GM18502 (cell line): ENCODE measurements around the gene PRKAG2.

Source experiments
- ATAC-seq: cut with Tn5 transposase; IDR thresholded peaks from one replicate; pipeline ENCODE4 v1.9.1; 2021; ENCODE audit warnings: mild to moderate bottlenecking; ENCODE audit not compliant: unreplicated experiment, poor library complexity

PRKAG2 gene

DNA sequence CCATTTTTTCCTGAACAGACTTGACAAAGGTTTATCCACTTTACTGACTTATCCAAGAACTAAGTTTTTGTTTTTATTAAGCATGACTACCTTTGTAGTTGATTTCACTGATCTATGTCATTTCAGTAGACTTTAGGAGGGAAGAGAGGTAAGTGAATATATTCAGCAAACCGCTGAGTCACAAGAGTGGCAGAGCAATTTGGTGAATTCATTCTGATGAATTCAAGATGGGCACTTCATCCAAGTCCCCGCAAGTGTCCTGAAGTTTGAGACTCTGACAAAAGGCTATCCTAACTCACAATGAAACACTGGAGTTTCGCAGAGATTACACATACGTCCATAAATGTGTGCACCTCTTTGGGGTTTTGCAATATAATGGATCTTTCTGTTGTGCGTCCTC is 255.0 kb downstream of the PRKAG2 start:
- ATAC-seq = no peak

DNA sequence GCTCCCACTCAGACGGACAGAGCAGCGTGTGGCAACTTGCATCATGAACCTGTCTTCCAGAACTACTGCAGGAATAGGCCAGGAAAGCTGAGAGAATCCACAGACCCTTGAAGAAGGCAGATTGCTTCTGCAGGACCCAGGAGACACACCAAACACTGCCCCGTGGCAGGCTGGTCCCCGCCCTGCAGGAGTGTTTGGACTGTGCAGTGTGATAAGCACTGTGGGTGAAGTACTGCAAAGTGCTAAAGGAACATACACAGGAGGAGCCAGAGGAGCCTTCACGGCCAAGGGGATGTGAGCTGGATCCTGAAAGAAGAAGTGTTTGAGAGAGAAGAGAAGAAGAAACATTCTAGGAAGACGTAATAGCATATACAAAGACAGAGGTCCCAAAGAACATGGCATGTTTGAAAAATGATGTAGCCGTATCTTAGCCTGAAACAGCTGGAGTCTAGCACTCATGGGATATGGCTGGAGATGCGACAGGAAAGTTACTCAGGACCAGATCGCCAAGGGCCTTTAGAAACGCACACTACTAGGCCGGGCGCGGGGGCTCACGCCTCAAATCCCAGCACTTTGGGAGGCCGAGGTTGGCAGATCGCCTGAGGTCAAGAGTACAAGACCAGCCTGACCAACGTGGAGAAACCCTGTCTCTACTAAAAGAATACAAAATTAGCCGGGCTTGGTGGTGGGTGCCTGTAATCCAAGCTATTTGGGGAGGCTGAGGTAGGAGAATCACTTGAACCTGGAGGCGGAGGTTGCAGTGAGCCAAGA is 260.3 kb downstream of the PRKAG2 start:
- ATAC-seq = no peak

DNA sequence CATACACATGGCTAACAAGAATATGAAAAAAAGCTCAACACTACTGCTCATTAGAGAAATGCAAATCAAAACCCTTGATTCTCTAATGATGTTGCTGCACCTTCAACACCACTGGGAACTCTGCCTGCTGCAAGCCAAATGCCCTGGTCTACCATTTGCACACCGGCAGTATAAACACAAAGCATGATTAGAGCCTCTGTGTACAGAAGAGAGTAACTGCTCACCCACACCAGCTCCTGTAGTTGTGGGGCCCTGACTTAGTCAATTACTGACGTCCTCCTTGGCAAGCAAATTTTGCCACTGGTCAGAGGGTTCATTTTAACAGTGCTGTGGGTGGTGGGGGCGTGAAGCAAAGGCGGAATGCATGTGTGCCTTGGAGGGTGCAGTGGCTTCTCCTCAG is 261.1 kb downstream of the PRKAG2 start:
- ATAC-seq = no peak

DNA sequence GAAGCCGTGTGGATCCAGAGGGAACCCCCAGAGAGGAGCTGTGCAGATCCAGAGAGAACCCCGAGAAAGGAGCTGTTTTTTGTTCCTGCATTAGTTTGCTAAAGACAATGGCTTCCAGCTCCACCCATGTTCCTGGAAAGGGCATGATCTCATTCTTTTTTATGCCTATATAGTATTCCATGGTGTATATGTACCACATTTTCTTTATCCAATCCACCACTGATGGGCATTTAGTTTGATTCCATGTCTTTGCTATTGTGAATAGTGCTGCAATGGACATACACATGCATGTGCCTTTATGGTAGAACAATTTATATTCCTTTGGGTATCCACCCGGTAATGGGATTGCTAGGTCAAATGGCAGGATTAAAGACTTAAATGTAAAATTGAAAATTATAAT is 261.9 kb downstream of the PRKAG2 start:
- no peak for ATAC-seq

DNA sequence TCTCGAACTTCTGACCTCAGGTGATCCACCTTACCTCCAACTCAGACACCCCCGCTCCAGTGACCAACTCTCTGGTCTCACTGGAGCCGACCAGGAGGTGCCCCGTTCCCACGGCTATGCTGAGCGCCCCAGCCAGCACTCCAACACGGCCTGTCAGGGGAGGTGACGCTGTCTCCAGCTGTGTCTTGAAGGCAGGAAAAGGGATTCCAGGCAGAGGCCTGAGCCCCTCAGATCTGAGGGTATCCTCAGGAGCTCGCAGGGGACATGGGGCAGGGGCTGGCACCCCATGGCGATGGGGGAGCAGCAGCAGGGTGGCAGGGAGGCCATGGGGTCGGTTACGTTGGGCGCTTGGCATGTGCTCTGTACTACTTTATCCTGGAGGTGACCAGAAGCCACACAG is 262.9 kb downstream of the PRKAG2 start:
- ATAC-seq = no peak

DNA sequence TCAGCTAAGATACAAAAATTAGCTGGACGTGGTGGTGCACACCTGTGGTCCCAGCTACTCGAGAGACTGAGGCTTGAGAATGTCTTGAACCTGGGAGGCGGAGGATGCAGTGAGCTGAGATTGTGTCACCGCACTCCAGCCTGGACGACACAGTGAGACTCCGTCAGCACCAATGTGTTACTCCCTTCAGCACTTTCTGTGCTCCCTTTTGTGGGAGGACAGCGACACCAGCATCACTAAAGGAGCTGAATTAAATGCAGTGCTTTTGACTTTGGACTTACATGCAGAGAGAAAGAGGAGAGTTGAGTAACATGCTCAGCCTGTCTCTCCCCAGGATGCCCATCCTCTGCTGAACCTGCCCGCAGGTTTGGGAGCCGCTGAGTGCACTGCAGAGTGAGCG is 265.0 kb downstream of the PRKAG2 start:
- ATAC-seq = no peak

DNA sequence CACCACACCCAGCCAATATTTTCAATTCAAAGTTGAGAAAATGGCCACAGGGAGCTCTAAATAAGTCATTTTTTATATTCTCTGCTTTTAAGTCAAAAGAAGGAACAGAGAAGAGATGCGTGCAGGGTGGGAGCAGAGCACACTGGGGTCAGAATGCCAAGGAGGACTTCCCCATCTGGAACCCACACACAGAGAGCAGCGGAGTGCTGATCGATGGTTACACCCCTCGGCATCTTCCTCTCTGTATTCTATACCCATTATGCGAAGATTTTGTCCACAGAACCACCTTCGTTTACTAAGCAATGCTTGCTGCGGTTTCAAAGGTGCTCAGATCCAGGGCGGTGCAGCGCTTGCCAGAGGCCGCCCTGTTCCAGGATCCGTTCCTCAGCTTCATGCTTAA is 265.9 kb downstream of the PRKAG2 start:
- ATAC-seq = no peak

DNA sequence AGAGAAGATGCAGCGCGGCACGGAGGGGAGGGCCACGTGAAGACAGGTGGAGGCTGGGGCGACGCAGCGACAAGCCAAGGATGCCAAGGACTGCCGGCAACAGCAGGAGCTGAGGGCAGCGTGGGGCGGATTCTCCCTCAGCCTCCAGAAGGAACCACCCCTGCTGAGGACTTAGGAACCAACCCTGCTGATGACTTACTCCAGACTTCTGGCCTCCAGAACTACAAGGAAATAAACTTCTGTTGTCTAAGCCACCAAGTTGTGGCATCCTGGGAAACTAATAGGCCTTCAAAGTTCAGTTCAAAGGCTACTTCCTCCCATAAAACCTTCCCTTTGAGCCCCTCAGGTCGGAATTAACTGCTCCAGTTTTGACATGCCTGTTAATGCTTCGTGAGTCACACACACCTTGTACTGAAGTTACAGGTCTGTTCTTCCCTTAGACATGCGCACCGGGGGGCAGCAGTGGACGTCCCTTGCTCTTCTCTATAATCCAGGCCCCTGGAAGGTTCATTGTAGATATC is 268.8 kb downstream of the PRKAG2 start:
- no peak for ATAC-seq

DNA sequence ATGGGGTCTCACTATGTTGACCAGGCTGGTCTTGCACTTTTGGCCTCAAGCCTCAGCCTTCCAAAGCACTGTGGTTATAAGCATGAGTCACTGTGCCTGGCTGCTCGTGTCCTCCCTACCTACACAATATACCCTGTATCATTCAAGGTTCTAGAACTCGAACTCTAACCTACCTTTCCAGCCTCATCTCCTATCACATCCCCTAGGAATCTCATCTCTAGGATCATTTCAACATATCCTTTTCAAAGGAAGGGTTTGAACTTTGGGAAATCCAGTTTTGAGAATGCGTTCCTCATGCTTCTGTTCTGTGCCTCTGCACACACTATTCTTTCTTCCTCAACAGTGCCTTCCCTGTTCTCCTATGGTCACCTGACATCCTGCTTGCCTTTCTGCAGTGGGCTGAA is 269.4 kb downstream of the PRKAG2 start:
- ATAC-seq = no peak

DNA sequence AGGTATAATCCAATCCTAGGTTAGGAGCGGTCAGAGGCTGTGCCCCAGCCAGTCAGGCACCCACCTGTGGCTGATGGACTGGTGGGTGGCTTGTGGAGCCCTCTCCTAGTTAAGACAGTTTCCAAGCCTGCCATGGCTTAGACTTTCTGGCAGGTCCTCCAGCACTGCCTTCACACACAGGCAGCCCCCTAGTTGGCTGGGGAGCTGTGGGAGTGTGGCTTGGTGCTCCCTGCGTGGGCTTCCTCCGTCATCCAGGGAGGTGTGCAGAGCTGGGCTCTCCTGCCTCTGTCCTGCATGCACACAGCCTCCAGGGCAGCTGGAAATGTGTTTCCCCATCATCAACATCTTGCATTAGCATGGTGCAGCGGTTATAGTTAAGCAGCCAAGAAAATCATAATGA is 273.0 kb downstream of the PRKAG2 start:
- no peak for ATAC-seq

DNA sequence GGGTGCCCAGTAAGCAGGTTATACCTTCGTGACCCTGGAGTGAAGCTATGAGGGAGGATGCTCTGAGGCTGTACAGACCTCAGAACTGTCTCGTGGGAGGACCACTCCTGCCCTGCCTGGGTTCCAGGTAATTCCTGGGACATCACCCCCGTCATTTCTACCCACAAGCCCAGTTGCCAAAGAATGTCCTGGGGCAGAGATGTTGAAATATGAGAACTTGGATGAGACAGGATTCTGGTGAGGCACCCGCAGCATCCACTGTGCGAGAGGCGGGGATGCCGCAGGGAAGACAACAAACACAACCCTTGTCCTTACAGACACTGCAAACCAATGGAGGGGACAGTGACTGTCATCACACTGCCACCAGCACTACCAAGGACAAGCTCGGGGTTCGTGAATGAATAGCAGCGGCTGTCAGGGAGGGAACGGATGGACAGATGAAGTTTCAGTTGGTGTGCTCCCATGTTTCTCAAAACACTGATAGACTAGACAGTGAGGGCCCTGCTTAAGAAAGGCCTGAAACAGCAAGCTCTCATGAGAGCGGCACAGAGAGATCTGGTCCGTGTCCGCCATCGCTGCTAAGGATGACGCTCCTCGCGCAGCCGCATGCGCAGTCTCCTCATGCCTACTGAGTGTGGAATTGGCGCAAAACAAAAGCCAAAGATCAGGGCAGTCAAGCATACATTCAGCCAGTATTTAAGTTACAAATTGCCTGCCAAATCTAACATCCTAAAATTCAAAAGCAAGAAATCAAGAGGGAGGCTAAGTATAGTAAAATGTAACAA is 275.2 kb downstream of the PRKAG2 start:
- no peak for ATAC-seq

DNA sequence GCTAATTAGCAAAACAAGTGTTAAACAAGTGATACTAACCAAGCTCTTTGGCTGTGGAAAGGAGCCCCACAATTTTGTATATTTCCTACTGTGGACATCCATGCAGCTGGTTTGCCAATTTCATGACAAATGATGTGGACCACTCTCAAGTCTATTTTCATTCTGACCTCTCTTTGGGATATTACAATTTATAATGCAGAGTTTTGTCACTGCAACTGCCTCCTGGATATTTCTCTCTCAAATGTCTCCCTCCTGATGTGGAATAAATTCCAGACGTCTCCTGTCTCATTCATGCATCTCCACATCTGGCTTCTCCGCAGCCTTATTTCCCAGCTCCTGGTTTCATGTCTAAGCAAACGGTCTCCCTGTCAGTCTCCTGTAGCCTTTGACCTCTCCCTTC is 276.6 kb downstream of the PRKAG2 start:
- no peak for ATAC-seq

DNA sequence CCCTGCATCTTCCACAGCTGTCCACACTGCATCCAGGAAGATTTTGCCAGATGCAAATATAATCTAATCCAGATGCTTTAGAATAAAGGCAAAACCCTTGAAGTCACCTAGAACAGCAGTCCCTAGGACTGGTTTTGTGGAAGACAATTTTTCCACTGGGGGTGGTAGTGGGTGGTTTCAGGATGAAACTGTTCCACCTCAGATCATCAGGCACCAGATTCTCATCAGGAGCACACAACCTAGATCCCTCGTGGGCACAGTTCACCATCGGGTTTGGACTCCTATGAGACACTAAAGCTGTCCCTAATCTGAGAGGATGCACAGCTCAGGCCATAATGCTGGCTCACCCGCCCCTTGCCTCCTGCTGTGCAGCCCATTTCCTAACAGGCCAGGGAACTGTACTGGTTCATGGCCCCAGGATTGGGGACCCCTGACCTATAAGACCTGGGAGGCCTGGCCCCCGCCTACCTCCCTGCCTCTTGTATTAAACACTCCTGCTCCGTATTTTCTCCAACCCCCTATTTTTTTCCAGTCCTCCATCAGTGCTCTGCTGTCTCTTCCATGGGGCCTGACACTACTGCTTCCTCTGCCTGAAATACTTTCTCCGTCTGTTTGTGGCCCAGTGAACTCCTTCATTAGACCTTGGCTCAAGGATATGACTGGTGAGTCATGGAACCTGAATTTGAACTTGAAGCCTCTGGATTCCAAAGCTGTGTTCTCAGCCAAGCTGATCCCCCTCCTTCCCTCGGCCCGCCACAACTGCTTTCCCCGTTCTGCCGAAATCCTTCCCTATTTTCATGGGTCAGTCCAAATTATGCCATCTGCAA is 277.3 kb downstream of the PRKAG2 start:
- ATAC-seq = no peak

DNA sequence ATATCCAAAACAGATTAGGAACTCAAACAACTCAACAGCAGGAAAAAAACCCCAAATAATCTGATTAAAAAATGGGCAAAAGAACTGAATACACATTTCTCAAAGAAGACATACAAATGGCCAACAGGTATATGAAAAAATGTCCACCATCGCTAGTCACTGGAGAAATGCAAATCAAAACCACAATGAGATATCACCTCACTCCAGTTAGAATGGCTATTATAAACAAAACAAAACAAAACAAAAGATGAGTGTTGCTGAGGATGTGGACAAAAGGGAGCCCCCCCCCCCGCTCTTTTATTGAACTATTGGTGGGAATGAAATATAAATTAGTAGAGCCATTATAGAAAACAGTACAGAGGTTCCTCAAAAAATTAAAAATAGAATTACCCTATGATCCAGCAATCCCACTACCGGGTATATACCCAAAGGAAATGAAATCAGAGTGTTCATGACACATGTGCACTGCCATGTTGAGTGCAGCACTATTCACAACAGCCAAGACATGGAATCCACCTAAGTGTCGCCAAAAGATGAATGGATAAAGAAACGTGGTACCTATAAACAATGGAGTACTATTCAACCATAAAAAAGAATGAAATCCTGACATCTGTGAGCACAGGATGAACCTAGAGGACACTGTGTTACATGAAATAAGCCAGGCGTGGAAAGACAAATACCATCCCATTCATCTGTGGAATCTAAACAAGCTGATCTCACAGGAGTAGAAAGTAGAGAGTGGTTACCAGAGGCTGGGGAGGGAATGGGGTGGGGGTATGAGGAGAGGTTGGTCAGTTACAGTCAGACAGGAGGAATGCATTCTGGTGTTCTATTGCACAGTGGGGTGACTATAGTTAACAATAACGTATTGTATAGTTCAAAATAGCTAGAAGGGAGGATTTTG is 279.1 kb downstream of the PRKAG2 start:
- ATAC-seq = no peak

DNA sequence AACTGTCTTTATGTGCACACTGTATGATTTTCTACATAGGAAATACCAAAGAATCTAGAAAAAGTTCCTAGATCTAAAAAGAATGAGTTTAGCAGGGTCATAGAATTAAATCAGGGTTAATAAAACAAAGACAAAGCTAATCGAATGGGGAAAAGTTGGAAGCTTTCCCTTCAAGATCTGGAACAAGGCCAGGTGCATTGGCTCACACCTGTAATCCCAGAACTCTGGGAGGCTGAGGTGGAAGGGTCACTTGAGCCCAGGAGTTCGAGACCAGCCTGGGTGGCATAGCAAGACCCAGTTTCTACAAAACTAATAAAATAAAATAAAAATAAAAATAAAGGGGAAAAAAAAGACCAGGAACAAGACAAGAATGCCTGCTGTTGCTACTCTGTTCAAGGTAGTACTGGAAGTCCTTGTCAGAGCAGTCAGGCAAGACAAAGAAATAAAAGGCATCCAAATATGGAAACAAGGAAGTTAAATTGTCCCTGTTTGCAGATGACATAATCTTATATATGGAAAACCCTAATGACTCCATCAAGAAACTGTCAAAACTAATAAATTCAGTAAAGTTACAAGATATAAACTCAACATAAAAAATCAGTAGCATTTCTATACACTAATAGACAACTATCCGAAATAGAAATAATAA is 281.1 kb downstream of the PRKAG2 start:
- ATAC-seq = no peak

DNA sequence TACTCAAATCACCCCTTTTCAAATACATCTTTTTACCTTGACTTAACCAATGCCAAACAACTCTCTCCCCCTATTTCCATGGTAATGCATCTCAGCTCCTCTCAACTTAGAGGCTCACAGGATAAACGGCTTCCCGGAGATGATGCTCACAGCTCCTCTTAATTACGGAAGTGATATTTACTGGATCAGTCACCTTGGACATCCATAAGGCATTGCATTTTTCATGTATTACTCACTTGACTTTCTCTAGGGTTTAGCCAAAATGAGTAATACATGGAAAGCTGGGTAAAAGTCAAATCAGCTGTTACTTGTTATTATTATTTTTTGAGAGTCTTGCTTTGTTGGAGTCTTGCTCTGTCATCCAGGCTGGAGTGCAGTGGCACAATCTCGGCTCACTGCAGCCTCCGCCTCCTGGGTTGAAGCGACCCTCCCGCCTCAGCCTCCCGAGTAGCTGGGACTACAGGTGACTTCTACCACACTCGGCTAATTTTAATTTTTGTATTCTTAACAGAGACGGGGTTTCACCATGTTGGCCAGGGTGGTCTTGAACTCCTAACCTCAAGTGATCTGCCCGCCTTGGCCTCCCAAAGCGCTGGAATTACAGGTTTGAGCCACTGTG is 283.9 kb downstream of the PRKAG2 start:
- ATAC-seq = no peak

DNA sequence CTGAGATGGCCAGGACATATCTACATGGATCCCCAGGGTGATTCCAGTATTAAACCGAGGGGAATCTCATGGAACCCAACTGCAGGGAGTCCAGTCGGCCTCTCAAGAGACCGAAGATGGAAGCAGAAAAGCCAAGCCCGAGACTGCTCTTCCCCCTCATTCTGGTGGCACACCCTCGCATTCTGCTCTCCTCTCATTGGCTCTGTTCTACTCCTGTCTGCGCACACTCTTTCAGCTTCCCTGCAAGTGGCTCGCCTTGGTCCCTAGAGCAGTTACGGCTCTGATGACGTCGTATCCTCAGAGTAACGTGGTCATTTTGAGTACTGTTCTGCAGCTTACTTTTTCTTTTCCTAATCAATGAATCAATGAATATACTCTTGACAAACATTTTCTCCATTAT is 284.6 kb downstream of the PRKAG2 start:
- ATAC-seq = no peak

DNA sequence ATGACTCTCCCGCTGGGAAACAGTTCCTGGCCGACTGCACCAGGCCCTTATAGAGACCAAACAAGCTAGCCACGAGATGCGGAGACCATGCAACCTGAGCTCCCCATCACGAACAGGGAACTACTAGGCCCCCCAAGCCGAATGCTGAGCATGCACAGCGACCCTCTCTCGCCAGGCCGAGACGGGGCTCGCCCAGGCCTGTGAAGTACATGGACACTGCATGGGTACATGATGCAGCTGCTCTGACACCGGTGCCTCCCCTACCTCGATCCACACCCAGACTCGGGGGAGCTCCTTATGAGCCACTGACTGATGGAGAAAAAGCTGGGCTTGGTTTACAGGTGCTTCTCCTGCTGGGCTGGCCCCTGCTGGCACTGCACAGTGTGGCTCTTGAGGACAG is 285.0 kb downstream of the PRKAG2 start:
- ATAC-seq = no peak
